GM12872 (cell line): Measurements from ENCODE around the gene CD79A.

Experiments used
- CTCF ChIP-seq: IDR thresholded peaks from 3 replicates; pipeline ENCODE4 v1.5.1; 2011; ENCODE audit warnings: low read depth, mild to moderate bottlenecking, low read length, moderate library complexity; ENCODE audit not compliant: insufficient read depth

The CD79A gene

GRCh38 chr19:41876847-41877832 is at the start of gene CD79A:
Gene CD79A, plus strand, starts transcription at chr19:41877279. Its CDS starts 26 bp downstream, at chr19:41877305.
- no peak for TF ChIP-seq CTCF

GRCh38 chr19:41837981-41838708 is 38.9 kb upstream of the CD79A start:
- TF ChIP-seq CTCF = no peak

- no peak for TF ChIP-seq CTCF
Observed at GRCh38 chr19:41839211-41839610, 37.9 kb upstream of the CD79A start.

GRCh38 chr19:41843371-41843770 is 33.7 kb upstream of the CD79A start:
- no peak for TF ChIP-seq CTCF

GRCh38 chr19:41844601-41845000 is 32.5 kb upstream of the CD79A start, which contains the start of gene LYPD4:
Gene LYPD4, minus strand, starts transcription at chr19:41844683. Its CDS starts 5,398 bp downstream, at chr19:41839285.
- TF ChIP-seq CTCF = no peak

- TF ChIP-seq CTCF = no peak
Observed at GRCh38 chr19:41845001-41845050, 32.3 kb upstream of the CD79A start, which contains the start of gene DMRTC2. Gene DMRTC2, plus strand, starts transcription at chr19:41845042. Its CDS starts 2,387 bp downstream, at chr19:41847429.

GRCh38 chr19:41845051-41845590 is 32.0 kb upstream of the CD79A start:
- no peak for TF ChIP-seq CTCF
